Brain microvascular endothelial cell (primary cell): Measurements from ENCODE around the gene RFX5.

ENCODE experiments used
- DNase-seq: peaks from one replicate; pipeline ENCODE4 v3.0.0-alpha.2; 2020
- H3K27ac ChIP-seq: fragments of 250-450 bp; sonication (Bioruptor Pico); 2 replicates; pipeline ENCODE4 v1.5.1; 2020; ENCODE audit warnings: mild to moderate bottlenecking, moderate library complexity
- H3K27me3 ChIP-seq: fragments of 250-450 bp; sonication (Bioruptor Pico); replicated peaks from 2 replicates; pipeline ENCODE4 v1.5.1; 2020; ENCODE audit warnings: mild to moderate bottlenecking
- H3K36me3 ChIP-seq: fragments of 250-450 bp; sonication (Bioruptor Pico); replicated peaks from 2 replicates; pipeline ENCODE4 v1.5.1; 2020; ENCODE audit warnings: mild to moderate bottlenecking
- H3K4me3 ChIP-seq: 2 replicates; pipeline ENCODE4 v1.5.1; 2011; ENCODE audit warnings: low read depth, mild to moderate bottlenecking, control low read depth, low read length, moderate library complexity
- CTCF ChIP-seq: IDR thresholded peaks from 2 replicates; pipeline ENCODE4 v1.5.1; 2011; ENCODE audit warnings: low read depth, mild to moderate bottlenecking, moderate library complexity, low read length, control low read depth, inconsistent platforms; ENCODE audit errors: missing control alignments
- in situ Hi-C: cut with HindIII; loops from 2 replicates; pipeline ENCODE4 v1.10.0; 2017; ENCODE audit warnings: low sequenced_read_pairs, low pct_ligation_motif_present

RFX5 gene

GRCh38 chr1:151370211-151370911 lies 23.3 kb upstream of the RFX5 start:
- H3K36me3 ChIP-seq, result no peaks in the 10 kb centered on the region
- in situ Hi-C loops, result no loop called here
- no peak for TF ChIP-seq CTCF
- no peak overlapping the region for H3K27ac ChIP-seq
- no peaks in the 10 kb centered on the region for H3K27me3 ChIP-seq
- H3K4me3 ChIP-seq, result no peak overlapping the region
- no peak for DNase-seq

GRCh38 chr1:151369621-151370048 lies 22.6 kb upstream of the RFX5 start:
- in situ Hi-C loops, result no loop called here
- Histone ChIP-seq H3K36me3 (no peaks in the 10 kb centered on the region), H3K4me3 (no peak overlapping the region), H3K27me3 (no peaks in the 10 kb centered on the region), H3K27ac (no peak overlapping the region)
- no peak for DNase-seq
- TF ChIP-seq CTCF, result no peak

DNA sequence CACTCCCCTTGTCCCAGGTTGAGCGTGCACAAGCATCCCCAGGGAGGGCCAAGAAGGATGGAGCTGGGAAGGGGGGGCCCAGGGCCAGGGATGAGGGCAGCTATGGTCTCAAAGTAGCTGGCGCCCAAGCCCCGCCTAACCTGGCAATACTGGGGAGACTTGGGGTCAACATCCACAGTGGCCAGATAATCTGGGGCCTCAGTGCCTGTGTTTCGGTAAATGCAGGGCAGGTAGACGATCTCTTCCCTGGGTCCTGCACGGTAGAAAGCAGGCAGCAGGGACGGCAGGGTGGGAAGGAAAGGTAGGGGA lies 22.2 kb upstream of the RFX5 start:
- Histone ChIP-seq H3K36me3 (no peaks in the 10 kb centered on the region), H3K27me3 (no peaks in the 10 kb centered on the region), H3K27ac (no peak overlapping the region), H3K4me3 (no peak overlapping the region)
- TF ChIP-seq CTCF, result no peak
- no peak for DNase-seq
- in situ Hi-C loops, result no loop called here

DNA sequence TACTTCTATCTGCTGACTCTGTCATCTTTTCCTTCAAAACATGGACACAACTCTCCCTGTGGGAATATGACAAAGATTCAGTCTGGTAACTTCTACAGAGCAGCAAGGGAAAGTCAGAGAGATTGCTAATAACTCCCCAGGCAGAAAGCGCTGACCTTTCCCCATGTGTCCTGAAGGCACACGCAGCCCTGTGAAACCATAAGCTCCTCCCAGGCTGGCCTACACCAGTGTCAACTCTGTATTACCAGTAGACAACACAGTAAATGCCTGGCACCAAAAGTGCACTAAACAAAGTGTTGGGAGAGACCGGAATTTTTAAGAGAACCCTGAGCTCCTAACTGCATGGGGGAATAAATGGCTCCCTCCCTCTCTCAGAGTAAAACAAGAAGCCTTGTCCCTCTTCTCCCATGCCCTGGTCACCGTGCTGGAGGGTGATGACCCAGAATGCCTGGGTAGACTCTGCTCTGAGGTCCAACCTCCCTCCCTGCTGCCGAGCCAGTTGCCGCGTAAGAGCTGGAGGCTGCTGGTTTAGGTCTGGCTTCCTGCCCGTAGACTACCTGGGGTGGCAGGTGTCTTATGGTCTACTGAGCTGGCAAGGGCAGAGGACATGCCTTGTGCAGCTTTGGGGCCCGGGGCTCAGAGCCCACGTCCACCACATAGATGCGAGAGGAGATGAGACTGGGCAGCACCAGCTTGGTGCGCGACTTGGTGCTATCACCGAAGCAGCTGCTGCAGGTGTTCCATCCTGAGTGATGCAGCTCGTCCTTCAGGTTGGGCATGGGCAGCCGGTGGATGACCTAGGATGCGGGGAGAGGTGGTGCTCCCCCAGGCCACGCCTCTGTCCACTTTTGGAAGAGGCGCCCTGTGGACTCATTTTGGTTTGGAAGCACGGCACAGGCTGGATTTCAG lies 21.6 kb upstream of the RFX5 start:
- no peak overlapping the region for H3K4me3 ChIP-seq

DNA sequence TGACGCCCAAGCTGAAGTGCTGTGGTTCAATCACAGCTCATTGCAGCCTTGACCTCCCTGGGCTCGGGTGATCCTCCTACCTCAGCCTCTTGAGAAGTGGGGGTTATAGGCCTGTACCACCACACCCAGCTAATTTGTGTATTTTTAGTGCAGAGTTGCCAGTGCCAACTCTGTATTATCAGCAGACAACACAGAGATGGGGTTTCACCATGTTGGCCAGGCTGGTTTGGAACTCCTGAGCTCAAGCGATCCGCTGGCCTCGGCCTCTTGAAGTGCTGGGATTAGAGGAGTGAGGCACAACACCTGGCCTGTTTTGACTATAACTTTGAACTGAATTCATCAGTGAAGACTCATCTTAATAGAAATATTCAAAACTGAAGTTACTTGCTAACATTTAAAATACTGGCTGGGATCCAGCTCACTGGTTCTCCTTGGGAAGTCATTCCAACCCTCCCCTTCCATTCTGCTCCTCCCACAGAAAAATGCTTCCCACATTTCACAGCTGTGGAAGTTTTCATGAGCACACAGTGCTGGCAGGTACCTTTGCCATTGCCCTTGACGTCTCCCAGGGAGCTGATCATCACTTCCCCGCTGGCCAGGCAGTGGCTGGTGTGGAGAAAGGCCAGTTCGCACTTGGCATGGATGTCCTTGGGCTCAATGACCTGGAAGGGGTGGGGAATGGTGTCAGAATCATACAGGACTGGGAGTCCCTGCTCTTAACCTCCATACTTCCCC lies 20.8 kb upstream of the RFX5 start:
- TF ChIP-seq CTCF, result no peak
- in situ Hi-C loops, result no loop called here
- no peaks in the 10 kb centered on the region for H3K36me3 ChIP-seq
- H3K27ac ChIP-seq, result no peak overlapping the region
- H3K27me3 ChIP-seq, result no peaks in the 10 kb centered on the region
- H3K4me3 ChIP-seq, result no peak overlapping the region
- no peak for DNase-seq

More for the DNA sequence above, 21.6 kb upstream of the RFX5 start:
- no peak for DNase-seq
- in situ Hi-C loops, result no loop called here
- no peak for TF ChIP-seq CTCF
- Histone ChIP-seq H3K27ac (no peak overlapping the region), H3K27me3 (no peaks in the 10 kb centered on the region), H3K36me3 (no peaks in the 10 kb centered on the region)
